Activated T-cell treated with anti-CD3 and anti-CD28 coated beads, Interleukin-2, amount 50 U/mL, for 24 hours (primary cell): ENCODE measurements around the gene SUPT6H.
"Not testable (repeated sequence)": the region's sequence is repeated elsewhere in the genome, so short reads cannot be mapped to it uniquely, and the experiment has no call there.

Experiments
- DNase-seq: peaks from one replicate; pipeline ENCODE4 v3.0.0-alpha.2; 2020
- H3K27ac Mint-ChIP-seq: 2 replicates; pipeline ENCODE4 v1.8.0; 2020; ENCODE audit warnings: mild to moderate bottlenecking, mixed read lengths
- H3K27me3 Mint-ChIP-seq: 2 replicates; pipeline ENCODE4 v1.8.0; 2020; ENCODE audit warnings: mixed read lengths
- H3K36me3 Mint-ChIP-seq: 2 replicates; pipeline ENCODE4 v1.8.0; 2020; ENCODE audit warnings: low read depth, mixed read lengths
- H3K4me1 Mint-ChIP-seq: 2 replicates; pipeline ENCODE4 v1.8.0; 2020; ENCODE audit warnings: low read depth, mixed read lengths
- H3K4me3 Mint-ChIP-seq: 2 replicates; pipeline ENCODE4 v1.8.0; 2020; ENCODE audit warnings: mild to moderate bottlenecking, moderate library complexity, mixed read lengths
- H3K9me3 Mint-ChIP-seq: 2 replicates; pipeline ENCODE4 v1.8.0; 2020; ENCODE audit warnings: mixed read lengths

Gene SUPT6H

DNA sequence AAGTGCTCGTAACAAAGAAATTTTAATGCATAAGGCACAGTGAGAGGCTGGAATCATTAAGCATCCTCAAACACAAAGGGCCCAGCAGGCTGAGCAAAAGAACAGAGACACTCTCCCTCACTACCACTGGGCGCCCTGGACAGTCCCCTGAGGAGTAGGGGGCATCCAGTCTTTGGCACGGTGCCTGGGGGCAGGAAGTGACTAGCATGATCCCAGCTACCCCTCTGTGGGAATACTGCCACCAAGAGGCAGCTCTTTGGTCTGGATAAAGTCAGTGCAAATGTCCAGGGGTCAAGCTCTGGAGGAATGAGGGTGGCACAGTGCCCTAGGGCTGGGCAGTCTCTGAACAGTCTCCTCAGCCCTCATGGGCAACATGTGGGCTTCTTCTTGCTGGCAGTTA, 52.3 kb downstream of the SUPT6H start:
- H3K27me3 Mint-ChIP-seq, result peaks cover 42% of the 10 kb centered on the region
- no peak overlapping the region for H3K4me3 Mint-ChIP-seq
- H3K27ac Mint-ChIP-seq, result no peak overlapping the region

DNA sequence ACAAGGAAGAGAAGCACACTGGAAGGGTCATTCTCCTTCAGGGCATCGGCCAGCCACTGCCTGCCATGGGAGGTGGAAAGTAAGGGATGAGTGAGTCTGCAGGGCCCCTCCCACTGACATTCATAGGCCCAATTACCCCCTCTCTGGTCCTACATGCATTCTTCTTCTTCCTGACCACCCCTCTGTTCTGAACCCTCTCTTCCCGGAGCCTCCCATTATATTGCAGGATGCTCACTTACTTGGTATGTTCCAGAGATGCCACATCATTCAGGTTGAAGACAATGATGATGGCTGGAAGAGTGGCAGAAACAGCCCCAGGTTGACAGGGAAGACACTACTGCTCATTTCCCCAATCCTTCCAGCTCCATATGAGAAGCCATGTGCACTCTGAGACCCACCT, 53.2 kb downstream of the SUPT6H start:
- Mint-ChIP-seq H3K4me3 (no peak overlapping the region), H3K27ac (no peak overlapping the region), H3K9me3 (no peaks in the 10 kb centered on the region), H3K27me3 (peaks cover 42% of the 10 kb centered on the region), H3K4me1 (peaks cover 35% of the 10 kb centered on the region), H3K36me3 (peaks cover 8% of the 10 kb centered on the region)
- DNase-seq, result no peak

More for the DNA sequence above, 52.3 kb downstream of the SUPT6H start:
- no peak for DNase-seq
- Mint-ChIP-seq H3K36me3 (peaks cover 1% of the 10 kb centered on the region), H3K4me1 (peaks cover 34% of the 10 kb centered on the region), H3K9me3 (no peaks in the 10 kb centered on the region)

DNA sequence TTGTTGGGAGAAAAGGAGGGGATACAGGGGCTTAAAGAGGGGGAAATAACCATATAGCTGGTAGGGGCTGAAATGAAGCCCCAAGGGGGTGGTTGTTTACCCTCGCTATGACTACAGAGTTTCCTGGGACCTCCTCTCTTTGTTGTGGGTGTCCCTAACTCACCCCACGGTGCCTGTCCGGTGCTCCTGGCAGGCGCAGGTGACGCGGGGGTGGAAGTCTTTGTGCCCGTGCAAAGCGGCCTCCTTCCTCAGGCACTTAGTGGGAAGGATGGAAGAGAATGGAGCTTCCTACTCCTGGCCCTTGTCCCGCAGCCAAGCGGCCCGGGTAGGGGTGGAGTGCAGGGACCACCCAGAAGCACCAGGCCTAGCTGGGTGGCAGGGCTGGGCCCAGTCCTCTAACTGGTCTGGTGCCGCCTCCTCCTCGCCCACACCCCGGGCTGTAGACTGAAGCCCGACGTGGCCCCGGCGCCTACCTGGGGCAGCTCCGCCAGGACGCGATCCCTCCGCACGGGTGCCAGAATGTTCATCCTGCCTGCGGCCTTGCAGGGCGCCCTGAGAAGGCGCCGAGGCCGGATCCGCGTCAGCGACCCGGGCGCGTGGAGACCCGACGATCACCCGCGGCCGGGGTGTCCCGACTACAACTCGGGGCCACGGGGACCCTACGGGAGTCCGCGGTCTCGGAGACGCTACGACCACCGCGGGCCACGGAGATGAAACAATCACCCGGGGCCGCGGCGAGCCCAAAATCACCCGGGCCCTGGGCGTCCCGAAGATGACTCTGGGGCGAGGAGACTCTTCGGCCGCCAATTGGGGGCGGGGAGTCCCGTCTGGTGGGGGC, 55.0 kb downstream of the SUPT6H start:
- Mint-ChIP-seq H3K4me3 (peak overlapping the region; percentile 66), H3K4me1 (peaks cover 28% of the 10 kb centered on the region), H3K27ac (no peak overlapping the region), H3K27me3 (peaks cover 42% of the 10 kb centered on the region), H3K9me3 (no peaks in the 10 kb centered on the region), H3K36me3 (peaks cover 25% of the 10 kb centered on the region)
- DNase-seq, result no peak

DNA sequence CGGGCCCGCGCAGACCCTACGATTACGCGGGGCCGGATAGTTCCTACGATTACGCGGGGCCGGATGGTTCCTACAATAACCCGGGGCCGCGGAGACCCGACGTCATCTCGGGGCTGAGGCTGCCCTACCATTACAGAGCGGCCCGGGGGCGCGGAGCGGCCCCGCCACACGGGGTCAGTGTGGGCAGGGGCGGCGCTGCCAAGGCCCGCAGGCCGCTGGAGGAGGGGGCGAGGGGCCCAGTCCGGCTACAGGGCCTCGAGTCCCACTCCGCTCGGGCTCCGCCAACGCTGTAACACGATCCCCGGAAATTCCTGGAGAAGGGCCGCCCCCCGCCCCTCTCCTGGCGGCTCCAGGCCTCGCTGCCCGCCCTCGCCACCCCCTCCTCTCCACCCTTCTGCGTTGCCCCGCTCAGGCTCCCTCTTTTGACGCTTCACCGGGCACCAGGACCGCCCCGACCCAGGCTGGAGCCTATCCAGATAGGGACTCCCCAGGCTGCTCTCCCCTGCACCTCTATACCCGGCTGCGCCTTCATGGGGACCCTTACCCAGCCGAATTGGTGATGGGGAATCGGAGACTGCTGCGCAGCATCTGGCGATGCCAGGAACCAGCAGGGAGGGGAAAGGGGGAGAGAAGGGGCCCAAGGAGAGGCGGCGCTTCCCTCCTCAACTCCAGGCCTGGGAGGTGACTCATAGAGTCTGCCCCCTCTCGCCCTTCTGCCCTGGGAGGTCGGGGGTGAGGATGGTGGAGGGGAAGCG, 55.8 kb downstream of the SUPT6H start, which contains the start of gene RAB34:
TSS of gene RAB34 (minus strand) at position 291 of the 755 bp plus-strand sequence. CDS start 602 bp downstream, outside the sequence.
- H3K9me3 Mint-ChIP-seq, result no peaks in the 10 kb centered on the region
- peaks cover 38% of the 10 kb centered on the region for H3K27me3 Mint-ChIP-seq
- H3K27ac Mint-ChIP-seq, result peak within 1 kb of the TSS; percentile 82
- H3K36me3 Mint-ChIP-seq, result peaks cover 33% of the 10 kb centered on the region
- no peak for DNase-seq
- H3K4me1 Mint-ChIP-seq, result peaks cover 26% of the 10 kb centered on the region
- peak within 1 kb of the TSS; percentile 71 for H3K4me3 Mint-ChIP-seq

DNA sequence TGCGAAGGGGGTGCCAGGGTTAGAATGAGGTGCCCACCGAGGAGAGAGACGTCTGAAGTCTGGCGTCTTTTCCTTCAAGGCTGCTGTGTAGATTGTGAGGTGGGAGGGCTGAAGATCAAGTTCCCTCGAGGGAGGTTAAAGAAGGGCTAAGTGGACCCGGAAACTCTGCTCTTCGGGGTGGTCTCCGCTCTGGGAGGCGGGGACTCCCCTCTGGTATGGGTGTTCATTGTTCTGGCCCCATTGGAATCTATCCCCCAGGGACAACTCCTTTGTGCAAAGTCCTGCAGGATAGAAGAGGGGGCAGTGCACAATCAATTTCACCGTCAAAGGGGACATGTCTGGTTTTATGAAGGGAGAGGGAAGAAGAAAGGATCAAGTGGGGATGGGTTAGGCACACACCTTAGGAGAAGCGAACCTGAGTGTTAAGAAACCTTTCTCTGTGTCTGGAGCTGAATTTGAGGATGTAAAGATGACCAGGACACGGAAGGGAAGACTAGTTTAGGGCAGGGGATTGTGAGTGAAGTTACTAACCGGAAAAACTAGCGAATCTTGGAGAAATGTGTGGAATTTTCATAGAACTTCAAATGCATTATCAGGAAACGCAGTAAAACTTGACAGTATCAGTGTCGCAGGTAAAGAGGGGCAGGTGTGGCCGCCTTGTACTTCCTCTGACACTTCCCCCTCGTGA, 56.5 kb downstream of the SUPT6H start:
- peaks cover 41% of the 10 kb centered on the region for H3K36me3 Mint-ChIP-seq
- no peak for DNase-seq
- peaks cover 31% of the 10 kb centered on the region for H3K4me1 Mint-ChIP-seq
- peak overlapping the region; percentile 82 for H3K27ac Mint-ChIP-seq
- no peaks in the 10 kb centered on the region for H3K9me3 Mint-ChIP-seq
- peak overlapping the region; percentile 71 for H3K4me3 Mint-ChIP-seq
- peaks cover 38% of the 10 kb centered on the region for H3K27me3 Mint-ChIP-seq

DNA sequence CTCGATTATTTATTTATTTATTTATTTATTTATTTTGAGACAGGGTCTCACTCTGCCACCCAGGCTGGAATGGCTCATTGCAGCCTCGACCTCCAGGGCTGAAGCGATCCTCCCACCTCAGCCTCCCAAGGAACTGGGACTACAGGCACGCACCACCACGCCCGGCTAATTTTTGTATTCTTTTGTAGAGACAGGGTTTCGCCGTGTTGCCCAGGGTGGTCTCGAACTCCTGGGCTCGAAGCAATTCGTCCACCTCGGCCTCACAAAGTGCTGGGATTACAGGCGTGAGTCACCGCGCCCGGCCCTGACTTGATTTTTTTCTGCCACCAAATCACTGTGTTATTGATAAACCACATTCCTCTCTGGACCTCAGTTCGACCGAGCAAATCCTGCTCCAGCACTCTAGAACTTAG, 57.0 kb downstream of the SUPT6H start:
- Mint-ChIP-seq H3K4me3 (peak overlapping the region; percentile 100), H3K4me1 (peaks cover 36% of the 10 kb centered on the region), H3K27me3 (peaks cover 36% of the 10 kb centered on the region)

DNA sequence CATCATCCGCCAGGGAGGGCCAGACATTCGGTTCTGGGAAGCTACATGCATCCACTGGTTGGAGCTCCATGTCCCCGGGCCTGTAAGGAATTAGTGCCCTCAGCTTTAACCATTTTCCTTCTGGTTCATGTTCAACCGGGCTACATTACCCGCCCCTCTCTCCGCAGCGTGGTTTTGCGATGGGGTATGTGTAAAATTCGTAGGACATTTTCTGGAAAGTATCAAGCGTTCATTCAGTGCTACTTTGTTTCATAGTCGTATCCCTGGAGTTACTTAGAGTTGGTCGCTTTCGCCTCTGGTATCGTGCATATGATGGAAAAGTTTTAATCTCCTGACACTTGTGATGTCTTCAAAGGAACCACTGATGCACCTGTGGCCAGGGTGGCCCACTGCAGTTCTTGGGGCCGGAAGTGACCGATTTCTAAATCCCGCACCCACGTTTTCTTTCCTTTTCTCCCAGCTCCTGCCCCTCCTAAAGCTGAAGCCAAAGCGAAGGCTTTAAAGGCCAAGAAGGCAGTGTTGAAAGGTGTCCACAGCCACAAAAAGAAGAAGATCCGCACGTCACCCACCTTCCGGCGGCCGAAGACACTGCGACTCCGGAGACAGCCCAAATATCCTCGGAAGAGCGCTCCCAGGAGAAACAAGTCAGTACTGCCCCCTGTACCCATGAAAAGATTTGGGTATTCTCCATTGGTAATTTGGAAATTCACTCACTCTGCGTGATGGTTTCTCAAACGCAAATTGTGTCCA, 58.4 kb downstream of the SUPT6H start:
- peak; percentile 70 for DNase-seq
- no peaks in the 10 kb centered on the region for H3K9me3 Mint-ChIP-seq
- peak overlapping the region; percentile 100 for H3K4me3 Mint-ChIP-seq
- peaks cover 48% of the 10 kb centered on the region for H3K4me1 Mint-ChIP-seq
- peaks cover 23% of the 10 kb centered on the region for H3K27me3 Mint-ChIP-seq
- H3K27ac Mint-ChIP-seq, result peak overlapping the region; percentile 100
- peaks cover 60% of the 10 kb centered on the region for H3K36me3 Mint-ChIP-seq

More for the DNA sequence above, 57.0 kb downstream of the SUPT6H start:
- Mint-ChIP-seq H3K27ac (peak overlapping the region; percentile 100), H3K36me3 (peaks cover 46% of the 10 kb centered on the region), H3K9me3 (no peaks in the 10 kb centered on the region)
- no peak for DNase-seq

DNA sequence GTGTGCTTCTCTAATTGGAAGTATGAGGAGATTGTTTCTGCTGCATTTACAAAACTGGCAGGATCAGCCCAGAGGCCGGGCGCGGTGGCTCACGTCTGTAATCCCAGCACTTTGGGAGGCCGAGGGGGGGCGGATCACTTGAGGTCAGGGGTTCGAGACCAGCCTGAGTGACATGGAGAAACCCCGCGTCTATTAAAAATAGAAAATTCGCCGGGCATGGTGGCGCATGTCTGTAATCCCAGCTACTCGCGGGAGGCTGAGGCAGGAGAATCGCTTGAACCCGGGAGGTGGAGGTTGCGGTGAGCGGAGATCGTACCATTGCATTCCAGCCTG, 59.0 kb downstream of the SUPT6H start:
- Mint-ChIP-seq H3K27me3 (peaks cover 17% of the 10 kb centered on the region), H3K27ac (peak overlapping the region; percentile 100), H3K36me3 (peaks cover 64% of the 10 kb centered on the region), H3K4me1 (peaks cover 48% of the 10 kb centered on the region), H3K4me3 (peak overlapping the region; percentile 100)
- not testable (repeated sequence) for DNase-seq, H3K9me3 Mint-ChIP-seq

DNA sequence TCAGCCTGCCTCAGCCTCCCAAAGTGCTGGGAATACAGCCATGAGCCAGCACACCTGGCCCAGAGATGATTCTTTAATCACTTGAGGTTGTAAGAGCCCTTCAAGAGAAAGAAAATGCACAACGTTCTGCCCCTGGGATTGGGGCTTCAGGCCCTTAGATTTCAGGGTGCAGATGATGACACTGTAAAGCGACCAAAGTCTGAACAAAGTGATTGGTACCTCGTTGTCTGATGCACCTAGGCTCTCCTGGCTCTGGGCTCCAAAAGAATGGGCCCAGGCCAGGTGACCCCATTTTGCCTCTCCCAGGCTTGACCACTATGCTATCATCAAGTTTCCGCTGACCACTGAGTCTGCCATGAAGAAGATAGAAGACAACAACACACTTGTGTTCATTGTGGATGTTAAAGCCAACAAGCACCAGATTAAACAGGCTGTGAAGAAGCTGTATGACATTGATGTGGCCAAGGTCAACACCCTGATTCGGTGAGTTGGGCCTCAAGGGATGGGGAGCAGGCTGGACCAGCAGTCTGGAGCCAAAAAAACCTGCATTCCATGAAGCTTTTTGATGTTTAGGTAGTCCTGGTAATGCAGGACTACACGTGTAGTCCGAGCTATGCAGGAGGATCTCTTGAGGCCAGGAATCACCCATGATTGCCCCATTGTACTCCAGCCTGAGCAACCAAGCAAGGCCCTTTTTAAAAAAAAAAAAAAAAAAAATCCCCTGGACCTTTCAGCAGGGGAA, 60.6 kb downstream of the SUPT6H start:
- Mint-ChIP-seq H3K36me3 (peaks cover 68% of the 10 kb centered on the region), H3K9me3 (no peaks in the 10 kb centered on the region), H3K4me3 (peak overlapping the region; percentile 100), H3K27me3 (peaks cover 8% of the 10 kb centered on the region), H3K27ac (peak overlapping the region; percentile 100), H3K4me1 (peaks cover 59% of the 10 kb centered on the region)
- DNase-seq, result no peak

DNA sequence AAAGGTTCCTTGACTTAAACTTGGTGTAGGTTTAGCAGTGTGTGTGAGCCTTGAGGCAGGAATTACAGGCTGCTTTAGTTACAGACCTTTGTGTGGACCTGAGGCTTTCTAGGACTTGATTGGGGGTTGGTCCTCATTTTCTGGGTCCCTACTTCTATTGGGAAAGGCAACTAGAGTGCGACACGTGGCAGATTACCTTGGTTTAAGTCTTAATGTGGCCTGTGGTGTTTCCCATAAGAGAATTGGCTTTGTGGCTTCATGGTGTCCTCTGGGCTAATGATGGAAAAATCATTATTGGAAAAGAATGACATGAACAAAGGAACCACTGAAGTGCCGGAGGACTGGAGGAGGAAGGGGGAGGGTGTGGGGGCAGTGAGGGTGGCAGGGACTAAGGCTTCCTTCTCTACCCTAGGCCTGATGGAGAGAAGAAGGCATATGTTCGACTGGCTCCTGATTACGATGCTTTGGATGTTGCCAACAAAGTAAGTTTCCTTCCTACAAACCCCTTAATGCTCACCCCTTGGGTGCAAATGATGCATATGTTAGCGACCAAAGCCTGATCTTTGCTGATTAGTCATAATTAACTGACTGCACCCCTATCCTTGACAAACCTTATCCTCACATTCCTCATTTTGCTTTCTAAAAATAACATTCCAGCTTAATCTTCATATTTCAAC, 61.3 kb downstream of the SUPT6H start:
- Mint-ChIP-seq H3K27me3 (peaks cover 2% of the 10 kb centered on the region), H3K4me1 (peaks cover 60% of the 10 kb centered on the region), H3K4me3 (peak overlapping the region; percentile 100), H3K27ac (peak overlapping the region; percentile 100), H3K36me3 (peaks cover 70% of the 10 kb centered on the region), H3K9me3 (no peaks in the 10 kb centered on the region)
- DNase-seq, result no peak

DNA sequence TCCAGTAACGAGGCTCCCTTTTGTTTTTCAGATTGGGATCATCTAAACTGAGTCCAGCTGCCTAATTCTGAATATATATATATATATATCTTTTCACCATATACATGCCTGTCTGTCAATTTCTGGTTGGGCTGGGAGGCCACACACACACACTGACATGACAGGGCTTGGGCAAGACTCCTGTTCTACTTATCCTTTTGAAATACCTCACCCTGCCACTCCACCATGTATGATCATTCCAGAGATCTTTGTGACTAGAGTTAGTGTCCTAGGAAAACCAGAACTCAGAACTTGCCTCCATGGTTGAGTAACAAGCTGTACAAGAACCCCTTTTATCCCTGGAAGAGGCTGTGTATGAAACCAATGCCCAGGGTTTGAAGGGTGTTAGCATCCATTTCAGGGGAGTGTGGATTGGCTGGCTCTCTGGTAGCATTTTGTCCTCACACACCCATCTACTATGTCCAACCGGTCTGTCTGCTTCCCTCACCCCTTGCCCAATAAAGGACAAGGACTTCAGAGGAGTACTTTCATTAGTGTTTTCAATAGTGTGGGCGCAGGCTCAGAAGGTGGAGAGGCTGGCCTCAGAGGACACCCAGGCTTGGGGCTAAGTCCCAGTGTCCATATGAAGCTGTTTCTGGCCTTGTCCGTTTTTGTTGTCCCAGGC, 62.0 kb downstream of the SUPT6H start:
- H3K4me1 Mint-ChIP-seq, result peaks cover 58% of the 10 kb centered on the region
- H3K9me3 Mint-ChIP-seq, DNase-seq, H3K27me3 Mint-ChIP-seq: not testable (repeated sequence)
- H3K27ac Mint-ChIP-seq, result peak overlapping the region; percentile 100
- peak overlapping the region; percentile 100 for H3K4me3 Mint-ChIP-seq
- H3K36me3 Mint-ChIP-seq, result peaks cover 71% of the 10 kb centered on the region

DNA sequence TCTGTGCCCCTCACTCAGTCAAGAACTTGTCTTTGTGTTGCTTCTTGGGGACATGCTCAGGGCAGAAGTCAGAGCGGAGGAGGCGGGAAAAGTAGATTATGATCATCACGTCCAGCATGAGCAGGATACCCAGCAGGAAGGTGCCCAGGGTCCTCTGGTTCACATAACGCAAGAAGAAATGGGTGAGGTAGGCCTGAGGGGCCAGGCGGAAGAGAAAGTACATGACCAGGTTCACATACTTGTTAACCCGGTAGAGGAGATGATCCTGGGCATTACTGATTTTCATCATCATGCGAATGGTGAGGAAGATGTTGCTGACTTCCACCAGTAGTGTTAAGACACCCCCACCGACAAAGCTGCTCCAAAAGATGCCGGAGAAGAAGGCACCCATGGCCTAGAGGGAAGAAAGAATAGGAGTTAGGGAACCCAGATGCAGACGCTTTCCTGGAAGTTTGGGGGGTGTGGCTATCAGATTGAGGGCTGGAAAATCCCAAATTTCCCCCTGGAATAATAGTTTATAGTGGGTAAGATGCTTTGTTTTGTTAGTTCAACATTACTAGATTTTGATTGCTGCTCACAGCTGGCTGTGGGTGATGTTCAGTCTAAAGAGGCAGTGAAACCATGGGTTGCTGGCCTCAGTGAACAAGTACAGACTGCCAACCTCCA, 62.6 kb downstream of the SUPT6H start:
- Mint-ChIP-seq H3K4me3 (peak overlapping the region; percentile 100), H3K4me1 (peaks cover 58% of the 10 kb centered on the region), H3K9me3 (no peaks in the 10 kb centered on the region), H3K36me3 (peaks cover 69% of the 10 kb centered on the region), H3K27me3 (no peaks in the 10 kb centered on the region), H3K27ac (peak overlapping the region; percentile 100)
- peak; percentile 60 for DNase-seq
